Neural crest cell (in vitro differentiated cells): ENCODE data around the gene SFXN1. TPM values are rescaled to one million over a fixed set of nuclear protein-coding genes. Genes with fewer than 3 reads are reported as not detected.

Experiments used
- DNase-seq: peaks from one replicate; pipeline ENCODE4 v3.0.0; 2021; ENCODE audit warnings: low read depth, mixed read lengths, low spot score
- H3K27ac Mint-ChIP-seq: one replicate; pipeline ENCODE4 v1.8.0; 2021; ENCODE audit warnings: mild to moderate bottlenecking, mixed read lengths; ENCODE audit not compliant: unreplicated experiment
- H3K27me3 Mint-ChIP-seq: 2 replicates; pipeline ENCODE4 v1.8.0; 2021; ENCODE audit warnings: low read depth, mild to moderate bottlenecking, mixed read lengths
- H3K36me3 Mint-ChIP-seq: 2 replicates; pipeline ENCODE4 v1.8.0; 2021; ENCODE audit warnings: low read depth, mild to moderate bottlenecking, mixed read lengths
- H3K4me1 Mint-ChIP-seq: 2 replicates; pipeline ENCODE4 v1.8.0; 2021; ENCODE audit warnings: mixed read lengths
- H3K4me3 Mint-ChIP-seq: one replicate; pipeline ENCODE4 v1.8.0; 2021; ENCODE audit warnings: mild to moderate bottlenecking, mixed read lengths
- H3K9me3 Mint-ChIP-seq: 2 replicates; pipeline ENCODE4 v1.8.0; 2021; ENCODE audit warnings: mixed read lengths
- CTCF ChIP-seq: fragments of 200-600 bp; sonication (generic); conservative IDR thresholded peaks from 2 replicates; pipeline ENCODE4 v1.5.0; 2021; ENCODE audit warnings: antibody characterized with exemption, mild to moderate bottlenecking
- total RNA-seq: library from RNA; stranded (reverse); gene quantifications from 2 replicates; pipeline ENCODE4 v1.2.1, GENCODE V29; 2021

The SFXN1 gene
- total RNA-seq, 1 donor from 2014 or later, result 103 TPM

GRCh38 chr5:175548626-175549311, 70.4 kb downstream of the SFXN1 start:
- Mint-ChIP-seq H3K9me3 (no peaks in the 10 kb centered on the region), H3K27ac (peak overlapping the region; percentile 91), H3K27me3 (peaks cover 3% of the 10 kb centered on the region), H3K4me1 (peaks cover 25% of the 10 kb centered on the region), H3K4me3 (peak overlapping the region; percentile 18), H3K36me3 (no peaks in the 10 kb centered on the region)
- DNase-seq, result no peak
- no peak for TF ChIP-seq CTCF

GRCh38 chr5:175550055-175550805, 71.9 kb downstream of the SFXN1 start:
- H3K4me3 Mint-ChIP-seq, result no peak overlapping the region
- H3K27me3 Mint-ChIP-seq, result peaks cover 3% of the 10 kb centered on the region
- peaks cover 1% of the 10 kb centered on the region for H3K36me3 Mint-ChIP-seq
- no peak for TF ChIP-seq CTCF
- no peak overlapping the region for H3K27ac Mint-ChIP-seq
- DNase-seq, result no peak
- H3K4me1 Mint-ChIP-seq, result peaks cover 25% of the 10 kb centered on the region
- no peaks in the 10 kb centered on the region for H3K9me3 Mint-ChIP-seq

GRCh38 chr5:175551266-175551665, 72.9 kb downstream of the SFXN1 start:
- Mint-ChIP-seq H3K9me3 (no peaks in the 10 kb centered on the region), H3K27ac (no peak overlapping the region), H3K4me1 (peaks cover 25% of the 10 kb centered on the region), H3K4me3 (no peak overlapping the region), H3K36me3 (peaks cover 3% of the 10 kb centered on the region), H3K27me3 (peaks cover 3% of the 10 kb centered on the region)
- DNase-seq, result no peak
- TF ChIP-seq CTCF, result no peak

GRCh38 chr5:175554296-175554695, 75.9 kb downstream of the SFXN1 start:
- peaks cover 3% of the 10 kb centered on the region for H3K27me3 Mint-ChIP-seq
- H3K4me1 Mint-ChIP-seq, result peaks cover 7% of the 10 kb centered on the region
- no peaks in the 10 kb centered on the region for H3K9me3 Mint-ChIP-seq
- peaks cover 3% of the 10 kb centered on the region for H3K36me3 Mint-ChIP-seq
- TF ChIP-seq CTCF, result no peak
- no peak for DNase-seq
- H3K4me3 Mint-ChIP-seq, result no peak overlapping the region
- no peak overlapping the region for H3K27ac Mint-ChIP-seq

- H3K9me3 Mint-ChIP-seq, result no peaks in the 10 kb centered on the region
- H3K27me3 Mint-ChIP-seq, result no peaks in the 10 kb centered on the region
- no peak overlapping the region for H3K4me3 Mint-ChIP-seq
- peaks cover 7% of the 10 kb centered on the region for H3K4me1 Mint-ChIP-seq
- TF ChIP-seq CTCF, result no peak
- no peak overlapping the region for H3K27ac Mint-ChIP-seq
- H3K36me3 Mint-ChIP-seq, result peaks cover 3% of the 10 kb centered on the region
- DNase-seq, result no peak
These were observed 76.9 kb downstream of the SFXN1 start for GRCh38 chr5:175555168-175555785.
